Measurements from ENCODE around the gene CDIPT. TPM values are rescaled to one million over a fixed set of nuclear protein-coding genes. Genes with fewer than 3 reads are reported as not detected.

The CDIPT gene
- total RNA-seq, 4 donors from 2014 or later = 35.5 to 71.8 (median 55.7) TPM

DNA sequence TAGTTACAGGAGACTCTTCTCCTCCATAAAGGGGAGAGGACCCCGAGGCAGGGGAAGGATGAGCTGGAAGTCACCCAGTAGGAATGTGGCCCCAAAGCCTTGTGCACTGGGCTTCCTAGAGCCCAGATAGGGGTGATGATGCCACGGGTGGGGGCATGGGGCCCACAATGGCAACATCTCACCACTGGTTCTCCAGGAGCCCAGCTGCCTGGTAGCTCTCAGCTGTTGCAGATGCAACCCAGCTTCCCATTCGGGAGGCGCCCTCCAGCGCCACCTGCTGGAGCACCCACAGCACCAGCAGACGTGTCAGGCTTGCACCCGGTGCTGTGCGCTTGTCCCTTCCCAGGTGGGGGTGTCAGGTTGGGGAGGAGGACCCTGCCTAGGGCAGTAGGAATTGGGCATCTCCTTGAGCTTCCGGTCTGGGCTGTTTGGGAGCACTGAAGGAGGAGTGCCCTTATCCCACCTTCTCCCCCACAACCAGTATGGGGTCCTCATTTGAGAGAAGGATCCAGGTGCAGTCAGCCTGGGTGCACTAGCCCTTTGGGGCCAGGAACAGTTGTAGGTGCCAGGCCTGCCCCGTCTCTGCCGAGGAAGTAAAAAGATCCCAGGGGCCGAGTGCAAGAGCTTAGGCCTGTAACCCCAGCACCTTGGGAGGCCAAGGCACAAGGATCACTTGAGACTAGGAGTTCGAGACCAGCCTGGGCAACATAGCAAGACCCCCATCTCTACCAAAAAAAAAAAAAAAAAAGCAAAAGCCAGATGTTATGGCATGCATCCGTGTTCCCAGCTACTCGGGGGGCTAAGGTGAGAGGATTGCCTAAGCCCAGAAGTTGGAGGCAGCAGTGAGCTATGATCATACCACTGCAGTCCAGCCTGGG, 14.4 kb downstream of the CDIPT start:
- H3K27ac ChIP-seq = no peak overlapping the region
- H3K36me3 ChIP-seq = peaks cover 0 to 41% of the 10 kb centered on the region in 2 donors
- no peaks in the 10 kb centered on the region for H3K27me3 ChIP-seq
- intact Hi-C loops (cut with DNase I; ENCODE audit: low total_unique reads) = loop anchor here (1.0 kb wide), 2 partner anchors 43 to 148 kb away; no protein-coding TSS in a partner anchor
- no peaks in the 10 kb centered on the region for H3K4me1 ChIP-seq
- no peak overlapping the region for H3K4me3 ChIP-seq
- TF ChIP-seq, protein P1, sequence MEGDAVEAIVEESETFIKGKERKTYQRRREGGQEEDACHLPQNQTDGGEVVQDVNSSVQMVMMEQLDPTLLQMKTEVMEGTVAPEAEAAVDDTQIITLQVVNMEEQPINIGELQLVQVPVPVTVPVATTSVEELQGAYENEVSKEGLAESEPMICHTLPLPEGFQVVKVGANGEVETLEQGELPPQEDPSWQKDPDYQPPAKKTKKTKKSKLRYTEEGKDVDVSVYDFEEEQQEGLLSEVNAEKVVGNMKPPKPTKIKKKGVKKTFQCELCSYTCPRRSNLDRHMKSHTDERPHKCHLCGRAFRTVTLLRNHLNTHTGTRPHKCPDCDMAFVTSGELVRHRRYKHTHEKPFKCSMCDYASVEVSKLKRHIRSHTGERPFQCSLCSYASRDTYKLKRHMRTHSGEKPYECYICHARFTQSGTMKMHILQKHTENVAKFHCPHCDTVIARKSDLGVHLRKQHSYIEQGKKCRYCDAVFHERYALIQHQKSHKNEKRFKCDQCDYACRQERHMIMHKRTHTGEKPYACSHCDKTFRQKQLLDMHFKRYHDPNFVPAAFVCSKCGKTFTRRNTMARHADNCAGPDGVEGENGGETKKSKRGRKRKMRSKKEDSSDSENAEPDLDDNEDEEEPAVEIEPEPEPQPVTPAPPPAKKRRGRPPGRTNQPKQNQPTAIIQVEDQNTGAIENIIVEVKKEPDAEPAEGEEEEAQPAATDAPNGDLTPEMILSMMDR (IDR thresholded peaks at IDR 0.05 in 4 of 5, conservative IDR thresholded peaks at IDR 0.05 in 1 of 5) = peak; percentile 72 to 93 (median 84)
- TF ChIP-seq POLR2A (IDR thresholded peaks at IDR 0.05) = no peak
- in situ Hi-C loops (cut with MboI; ENCODE audit: low sequenced_read_pairs in 4 of 4) = loop anchor here in 3 of 4 donors (5.0 to 10.0 kb wide), 2 partner anchors 146 to 154 kb away; no protein-coding TSS in a partner anchor
- H3K9me3 ChIP-seq = no peaks in the 10 kb centered on the region
- DNase-seq = peak; percentile 33 to 50
- ATAC-seq = peak; percentile 50 to 87

DNA sequence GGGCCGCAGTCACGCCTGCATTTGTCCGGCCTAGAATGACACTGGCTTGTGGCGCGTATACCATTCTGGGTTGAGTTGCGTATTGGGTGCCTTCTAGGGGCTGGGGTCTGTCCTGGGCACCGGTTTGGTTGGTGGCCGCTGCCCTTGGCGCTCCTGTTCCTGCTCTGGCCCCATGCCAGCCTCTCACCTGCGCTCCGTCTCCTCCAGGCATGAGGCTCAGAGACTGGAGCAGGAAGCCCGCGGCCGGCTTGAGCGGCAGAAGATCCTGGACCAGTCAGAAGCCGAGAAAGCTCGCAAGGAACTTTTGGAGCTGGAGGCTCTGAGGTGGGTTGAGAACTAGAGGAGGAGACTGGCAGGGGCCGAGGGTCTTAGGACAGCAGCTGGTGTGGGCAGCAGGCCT, 17.4 kb downstream of the CDIPT start:
- intact Hi-C loops (cut with DNase I; ENCODE audit: low total_unique reads) = no loop called here
- TF ChIP-seq, protein P1 (IDR thresholded peaks at IDR 0.05 in 4 of 5, conservative IDR thresholded peaks at IDR 0.05 in 1 of 5) = no peak
- TF ChIP-seq POLR2A (IDR thresholded peaks at IDR 0.05) = no peak
- H3K4me1 ChIP-seq = no peaks in the 10 kb centered on the region
- H3K27ac ChIP-seq = no peak overlapping the region
- no peak overlapping the region for H3K4me3 ChIP-seq
- in situ Hi-C loops (cut with MboI; ENCODE audit: low sequenced_read_pairs in 4 of 4) = loop anchor here in 3 of 4 donors (5.0 to 10.0 kb wide), 2 partner anchors 143 to 151 kb away; no protein-coding TSS in a partner anchor
- H3K27me3 ChIP-seq = no peaks in the 10 kb centered on the region
- H3K9me3 ChIP-seq = no peaks in the 10 kb centered on the region
- H3K36me3 ChIP-seq = peaks cover 0 to 63% of the 10 kb centered on the region in 2 donors
- ATAC-seq (no peak), DNase-seq (no peak)

DNA sequence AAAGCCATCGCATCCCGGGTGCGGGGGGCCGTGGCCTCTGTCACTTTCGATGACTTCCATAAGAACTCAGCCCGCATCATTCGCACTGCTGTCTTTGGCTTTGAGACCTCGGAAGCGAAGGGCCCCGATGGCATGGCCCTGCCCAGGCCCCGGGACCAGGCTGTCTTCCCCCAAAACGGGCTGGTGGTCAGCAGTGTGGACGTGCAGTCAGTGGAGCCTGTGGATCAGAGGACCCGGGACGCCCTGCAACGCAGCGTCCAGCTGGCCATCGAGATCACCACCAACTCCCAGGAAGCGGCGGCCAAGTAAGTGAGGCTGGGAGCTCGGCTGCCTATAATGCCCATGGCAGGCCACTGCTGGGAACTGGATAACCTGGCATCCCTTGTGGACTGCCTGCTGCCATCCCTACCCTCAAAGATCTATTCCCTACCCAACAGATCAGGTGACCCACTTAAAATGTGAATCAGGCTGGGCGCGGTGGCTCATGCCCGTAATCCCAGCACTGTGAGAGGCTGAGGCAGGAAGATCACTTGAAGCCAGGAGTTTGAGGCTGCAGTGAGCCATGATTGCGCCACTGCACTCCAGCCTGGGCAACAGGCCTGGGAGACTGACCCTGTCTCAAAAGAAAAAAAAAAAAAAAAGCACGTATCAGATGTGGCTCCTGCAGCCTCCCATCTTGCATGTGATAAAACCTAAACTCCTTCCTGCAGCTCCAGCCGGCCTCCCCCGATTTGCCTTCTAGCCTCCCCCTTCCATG, 18.3 kb downstream of the CDIPT start:
- intact Hi-C loops (cut with DNase I; ENCODE audit: low total_unique reads) (no loop called here), in situ Hi-C loops (cut with MboI; ENCODE audit: low sequenced_read_pairs in 4 of 4) (loop anchor here in 3 of 4 donors (5.0 to 10.0 kb wide), 2 partner anchors 142 to 150 kb away; no protein-coding TSS in a partner anchor)
- Histone ChIP-seq H3K27me3 (no peaks in the 10 kb centered on the region), H3K36me3 (peaks cover 0 to 70% of the 10 kb centered on the region in 2 donors), H3K27ac (no peak overlapping the region), H3K9me3 (no peaks in the 10 kb centered on the region), H3K4me1 (no peaks in the 10 kb centered on the region), H3K4me3 (no peak overlapping the region)
- no peak for DNase-seq
- no peak for TF ChIP-seq POLR2A (IDR thresholded peaks at IDR 0.05)
- TF ChIP-seq, protein P1 (IDR thresholded peaks at IDR 0.05 in 4 of 5, conservative IDR thresholded peaks at IDR 0.05 in 1 of 5) = no peak
- ATAC-seq = no peak

DNA sequence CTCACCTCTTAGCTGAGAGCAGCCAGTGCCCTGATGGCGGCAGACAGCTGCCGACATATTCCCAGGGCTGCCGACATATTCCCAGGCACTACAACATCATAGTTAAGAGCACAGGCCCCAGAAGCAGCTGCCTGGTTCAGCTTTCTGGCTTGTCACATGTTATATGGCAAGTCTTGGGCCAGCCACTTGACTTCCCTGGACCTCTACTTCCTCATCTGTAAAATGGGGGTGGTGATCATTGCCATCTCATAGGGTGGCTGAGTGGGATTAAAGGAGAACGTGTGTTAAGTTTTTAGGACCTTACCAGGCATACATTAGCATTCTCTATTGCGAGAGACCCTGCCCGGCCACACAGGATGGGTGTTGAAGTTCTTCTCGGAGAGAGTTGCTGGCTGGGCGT, 19.1 kb downstream of the CDIPT start:
- H3K9me3 ChIP-seq = no peaks in the 10 kb centered on the region
- intact Hi-C loops (cut with DNase I; ENCODE audit: low total_unique reads) = no loop called here
- no peaks in the 10 kb centered on the region for H3K4me1 ChIP-seq
- ATAC-seq (no peak), DNase-seq (no peak)
- H3K36me3 ChIP-seq = peaks cover 0 to 70% of the 10 kb centered on the region in 2 donors
- no peaks in the 10 kb centered on the region for H3K27me3 ChIP-seq
- in situ Hi-C loops (cut with MboI; ENCODE audit: low sequenced_read_pairs in 4 of 4) = loop anchor here in 2 of 4 donors (10.0 kb wide), 1 partner anchor 149 kb away; no protein-coding TSS in a partner anchor
- TF ChIP-seq, protein P1 (IDR thresholded peaks at IDR 0.05 in 4 of 5, conservative IDR thresholded peaks at IDR 0.05 in 1 of 5) = no peak
- TF ChIP-seq POLR2A (IDR thresholded peaks at IDR 0.05) = no peak
- H3K4me3 ChIP-seq = no peak overlapping the region
- no peak overlapping the region for H3K27ac ChIP-seq

Measured in gastrocnemius medialis (tissue), 4 donors.